ENCODE measurements around the gene SCMH1.
"Not testable (repeated sequence)": the region's sequence is repeated elsewhere in the genome, so short reads cannot be mapped to it uniquely, and the experiment has no call there.

The SCMH1 gene

GRCh38 chr1:41218152-41218551, 24.0 kb downstream of the SCMH1 start:
- no peak for TF ChIP-seq CTCF (IDR thresholded peaks at IDR 0.05)
- no peak overlapping the region for H3K27ac ChIP-seq

GRCh38 chr1:41217441-41217840, 24.7 kb downstream of the SCMH1 start:
- no peak overlapping the region for H3K4me3 ChIP-seq
- TF ChIP-seq CTCF (IDR thresholded peaks at IDR 0.05), result no peak
- no peak overlapping the region for H3K27ac ChIP-seq
- DNase-seq (ENCODE audit: low spot score), result no peak

More at GRCh38 chr1:41218152-41218551, 24.0 kb downstream of the SCMH1 start:
- DNase-seq (ENCODE audit: low spot score), result no peak
- H3K4me3 ChIP-seq, result no peak overlapping the region

GRCh38 chr1:41215623-41216022, 26.5 kb downstream of the SCMH1 start:
- TF ChIP-seq CTCF (IDR thresholded peaks at IDR 0.05), result no peak
- no peak overlapping the region for H3K27ac ChIP-seq
- no peak for DNase-seq (ENCODE audit: low spot score)

GRCh38 chr1:41213341-41213740, 28.8 kb downstream of the SCMH1 start:
- no peak for DNase-seq (ENCODE audit: low spot score)
- no peak for TF ChIP-seq CTCF (IDR thresholded peaks at IDR 0.05)
- no peak overlapping the region for H3K27ac ChIP-seq
- no peak overlapping the region for H3K4me3 ChIP-seq

More at GRCh38 chr1:41215623-41216022, 26.5 kb downstream of the SCMH1 start:
- H3K4me3 ChIP-seq, result no peak overlapping the region

GRCh38 chr1:41211608-41212007, 30.5 kb downstream of the SCMH1 start:
- DNase-seq (ENCODE audit: low spot score); H3K27ac ChIP-seq; H3K4me3 ChIP-seq: not testable (repeated sequence)

- DNase-seq (ENCODE audit: low spot score); H3K27ac ChIP-seq; H3K4me3 ChIP-seq: not testable (repeated sequence)
Observed at GRCh38 chr1:41207053-41207452, 35.1 kb downstream of the SCMH1 start.

GRCh38 chr1:41200728-41201127, 41.4 kb downstream of the SCMH1 start:
- TF ChIP-seq CTCF (IDR thresholded peaks at IDR 0.05), result no peak
- DNase-seq (ENCODE audit: low spot score), result no peak
- no peak overlapping the region for H3K27ac ChIP-seq
- no peak overlapping the region for H3K4me3 ChIP-seq

GRCh38 chr1:41199375-41199774, 42.7 kb downstream of the SCMH1 start:
- no peak overlapping the region for H3K4me3 ChIP-seq
- TF ChIP-seq CTCF (IDR thresholded peaks at IDR 0.05), result no peak
- DNase-seq (ENCODE audit: low spot score), result no peak
- no peak overlapping the region for H3K27ac ChIP-seq
